Measurements from ENCODE around the gene CCL25. TPM values are rescaled to one million over a fixed set of nuclear protein-coding genes. Genes with fewer than 3 reads are reported as not detected.

CCL25 gene
- total and polyA plus RNA-seq, 9 of the 15 experiments (the other 6 are each of a cell fraction or from before 2014, with no cell fraction given), result 0.15 TPM; not detected in 8

- no peak for TF ChIP-seq IFI16 (CRISPR knock-in tag; IDR thresholded peaks at IDR 0.05)
These were observed 13.3 kb upstream of the CCL25 start (continued) for GRCh38 chr19:8039231-8039630.

GRCh38 chr19:8041531-8041931 is 11.0 kb upstream of the CCL25 start:
- Histone ChIP-seq H3K4me1 (replicated peaks in 1 of 2; ENCODE audit: control insufficient read depth in 2 of 2, insufficient read depth in 2 of 2, low read length in 2 of 2) (peaks cover 10 to 30% of the 10 kb centered on the region in 2 experiments), H3K9me3 (replicated peaks; ENCODE audit: control insufficient read depth, insufficient read depth, low read depth, low read length) (no peaks in the 10 kb centered on the region), H3K36me3 (ENCODE audit: control insufficient read depth, insufficient read depth, low read length) (no peaks in the 10 kb centered on the region), H4K20me1 (replicated peaks; ENCODE audit: control insufficient read depth, insufficient read depth, low read length) (no peaks in the 10 kb centered on the region), H3K9me1 (ENCODE audit: control insufficient read depth, insufficient read depth, low read length) (no peaks in the 10 kb centered on the region), H3K27me3 (ENCODE audit: control insufficient read depth in 2 of 2, insufficient read depth in 2 of 2, low read length in 2 of 2) (no peaks in the 10 kb centered on the region), H3K4me3 (no peak overlapping the region), H2AFZ (ENCODE audit: low read depth, low read length) (peak overlapping the region; percentile 43; the same call in 1 of the 2 replicates), H3K9ac (ENCODE audit: insufficient read depth in 1 of 2, low read depth in 2 of 2, low read length in 2 of 2) (peak overlapping the region in 1 of 2 experiments; percentile 86; a peak in 2 of 4 replicates), H3K27ac (ENCODE audit: extremely low read depth, low read depth, low read length) (no peak overlapping the region), H3K79me2 (ENCODE audit: control insufficient read depth, insufficient read depth, low read length) (no peaks in the 10 kb centered on the region), H3K4me2 (ENCODE audit: insufficient read depth, low read length) (no peak overlapping the region)
- FAIRE-seq (no peak), ATAC-seq (no peak), DNase-seq (ENCODE audit: extremely low read depth in 1 of 4, low spot score in 3 of 4) (no peak)
- ChIA-PET POLR2A (no interaction called here), CTCF (ENCODE audit: low intra/inter-chr PET ratio) (no interaction called here)
- in situ Hi-C loops (cut with MboI), result no loop called here
- intact Hi-C loops (cut with micrococcal nuclease), result no loop called here
- 73% methylated on average over 6 of the region's 7 CpGs for WGBS (ENCODE audit: insufficient coverage, low coverage, missing lambda C conversion rate)
- TF ChIP-seq ZKSCAN8 (CRISPR knock-in tag; IDR thresholded peaks at IDR 0.05) (no peak), NBN (IDR thresholded peaks at IDR 0.05; ENCODE audit: low read depth) (no peak), ZNF134 (CRISPR knock-in tag; conservative IDR thresholded peaks at IDR 0.05) (no peak), CREB5 (CRISPR knock-in tag; IDR thresholded peaks at IDR 0.05) (no peak), SREBF1 (IDR thresholded peaks at IDR 0.05; ENCODE audit: borderline replicate concordance, low read depth, low read length) (no peak), FOSL1 (tag; conservative IDR thresholded peaks at IDR 0.05) (no peak), ZNF77 (CRISPR knock-in tag; IDR thresholded peaks at IDR 0.05) (no peak), GTF2E2 (tag; IDR thresholded peaks at IDR 0.05) (no peak), SP1 (CRISPR knock-in tag; IDR thresholded peaks at IDR 0.05) (no peak), PRDM10 (IDR thresholded peaks at IDR 0.05; ENCODE audit: partially characterized antibody) (no peak), RHOXF2B (CRISPR knock-in tag; conservative IDR thresholded peaks at IDR 0.05) (no peak), TEAD2 (tag; IDR thresholded peaks at IDR 0.05) (no peak), ESRRB (CRISPR knock-in tag; IDR thresholded peaks at IDR 0.05; ENCODE audit: borderline replicate concordance) (no peak), ZFP30 (CRISPR knock-in tag; IDR thresholded peaks at IDR 0.05; ENCODE audit: borderline replicate concordance) (no peak)
- BruUV-seq (replicated peaks), result no TSS peak
